Activated T-helper 1 cell treated with anti-CD3 and anti-CD28 coated beads, Interleukin-12 subunit alpha, Interleukin-12 subunit beta, Interleukin-2, Interleukin-4 antibody, amounts not matched to agents 30 ng/mL and 10 ng/mL and 1 ng/mL, durations not matched to agents 14 hours and 24 hours and 36 hours (primary cell): ENCODE measurements around the gene LILRA6. TPM values are rescaled to one million over a fixed set of nuclear protein-coding genes. Genes with fewer than 3 reads are reported as not detected.
"Not testable (repeated sequence)": the region's sequence is repeated elsewhere in the genome, so short reads cannot be mapped to it uniquely, and the experiment has no call there.

ENCODE experiments used
- DNase-seq: peaks from one replicate; pipeline ENCODE4 v3.0.0; 2021; ENCODE audit warnings: low spot score
- H3K27ac Mint-ChIP-seq: one replicate; pipeline ENCODE4 v1.8.0; 2021; ENCODE audit warnings: mild to moderate bottlenecking, mixed read lengths
- H3K27me3 Mint-ChIP-seq: one replicate; pipeline ENCODE4 v1.8.0; 2022; ENCODE audit warnings: mild to moderate bottlenecking, moderate library complexity, mixed read lengths; ENCODE audit not compliant: insufficient read depth
- H3K36me3 Mint-ChIP-seq: one replicate; pipeline ENCODE4 v1.8.0; 2021; ENCODE audit warnings: low read depth, mixed read lengths
- H3K4me1 Mint-ChIP-seq: one replicate; pipeline ENCODE4 v1.8.0; 2021; ENCODE audit warnings: low read depth, mixed read lengths
- H3K4me3 Mint-ChIP-seq: one replicate; pipeline ENCODE4 v1.8.0; 2021; ENCODE audit warnings: mild to moderate bottlenecking, moderate library complexity, mixed read lengths
- H3K9me3 Mint-ChIP-seq: one replicate; pipeline ENCODE4 v1.8.0; 2021; ENCODE audit warnings: mixed read lengths
- intact Hi-C: fragments of 100-400 bp; cut with micrococcal nuclease; formaldehyde crosslinking; loops from one replicate; pipeline ENCODE4 v1.15.1; 2024
- total RNA-seq: library from RNA; stranded (reverse); gene quantifications from 2 replicates; pipeline ENCODE4 v1.2.3, GENCODE V29; 2022

The LILRA6 gene
- total RNA-seq, 1 donor from 2014 or later = 0.36 TPM

DNA sequence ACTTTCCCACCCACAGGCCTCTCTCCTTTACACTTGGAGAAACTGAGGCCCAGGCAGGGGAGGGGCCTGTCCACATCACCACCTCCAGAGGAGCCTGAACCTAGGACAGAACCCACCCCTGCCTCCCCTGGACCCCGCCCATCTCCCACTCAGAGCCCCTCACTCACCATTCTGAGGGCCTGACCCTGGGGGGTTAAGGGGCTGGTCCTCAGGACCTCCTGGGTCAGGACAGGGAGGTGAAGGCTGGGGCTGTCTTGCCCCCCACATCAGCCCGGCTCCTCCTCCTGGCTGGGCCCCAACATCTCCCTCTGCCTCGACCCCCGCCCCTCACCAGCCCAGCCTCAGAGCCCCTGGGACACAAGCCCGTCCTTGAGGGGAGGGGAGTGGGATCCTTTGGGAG is 22.9 kb downstream of the LILRA6 start:
- intact Hi-C loops, H3K4me3 Mint-ChIP-seq, H3K27ac Mint-ChIP-seq, H3K9me3 Mint-ChIP-seq, H3K36me3 Mint-ChIP-seq, H3K27me3 Mint-ChIP-seq, DNase-seq: not testable (repeated sequence)
- peaks cover 10% of the 10 kb centered on the region for H3K4me1 Mint-ChIP-seq

DNA sequence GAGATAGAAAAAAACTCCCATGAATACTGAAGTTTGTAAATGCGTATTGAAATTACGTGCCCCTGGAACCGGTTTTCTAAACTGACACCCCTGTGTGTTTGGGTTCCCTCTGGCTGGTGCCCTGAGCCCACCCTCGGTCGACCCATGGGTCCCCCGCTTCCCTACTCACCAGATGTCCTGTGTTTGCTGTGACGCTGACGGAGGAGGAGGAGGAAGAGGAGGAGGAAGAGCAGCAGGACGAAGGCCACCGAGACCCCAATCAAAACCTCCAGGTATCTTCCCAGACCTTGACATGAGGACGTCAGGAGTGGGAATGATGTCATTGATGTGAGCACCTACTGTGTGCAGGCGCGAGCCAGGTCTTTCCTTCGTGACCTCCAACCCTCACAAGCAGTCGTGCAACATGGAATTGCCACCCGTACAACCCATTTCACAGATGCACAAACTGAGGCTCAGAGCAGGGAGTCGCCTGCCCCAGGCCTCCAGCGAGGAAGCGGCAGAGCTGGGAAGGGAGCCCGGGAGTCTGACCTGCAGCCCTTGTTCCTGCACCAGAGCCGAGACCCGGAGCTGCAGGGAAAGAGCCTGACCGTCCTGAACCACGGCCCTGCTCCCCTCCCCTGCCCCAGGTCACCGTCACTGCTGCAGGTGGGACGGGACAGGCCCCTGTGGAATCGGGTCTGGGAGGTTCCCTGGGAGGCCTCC is 23.5 kb downstream of the LILRA6 start:
- Mint-ChIP-seq H3K27ac (no peak overlapping the region), H3K4me3 (no peak overlapping the region), H3K27me3 (no peaks in the 10 kb centered on the region), H3K9me3 (no peaks in the 10 kb centered on the region), H3K4me1 (peaks cover 10% of the 10 kb centered on the region), H3K36me3 (peaks cover 11% of the 10 kb centered on the region)
- DNase-seq = no peak
- intact Hi-C loops = no loop called here

DNA sequence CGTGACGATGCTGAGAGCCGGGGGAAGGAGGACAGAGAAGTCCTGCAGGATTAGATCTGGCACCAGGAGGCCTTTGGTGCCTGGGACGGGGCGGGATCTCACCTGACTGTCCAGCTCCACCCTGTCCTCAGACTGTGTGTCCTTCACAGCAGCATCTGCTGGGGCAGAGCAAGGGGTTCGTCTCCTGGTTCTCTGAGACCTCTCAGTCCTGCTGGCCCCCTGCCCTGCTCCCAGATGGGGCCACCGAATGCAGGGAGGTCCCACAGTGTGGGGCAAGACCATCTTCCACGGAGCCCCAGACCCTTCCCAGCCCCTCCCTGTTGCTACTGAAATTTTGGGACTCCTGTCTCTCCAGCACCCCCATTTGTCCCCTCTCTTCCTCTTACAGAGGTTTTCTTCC is 24.3 kb downstream of the LILRA6 start:
- Mint-ChIP-seq H3K4me3 (no peak overlapping the region), H3K36me3 (peaks cover 13% of the 10 kb centered on the region), H3K4me1 (peaks cover 8% of the 10 kb centered on the region), H3K27ac (no peak overlapping the region), H3K27me3 (no peaks in the 10 kb centered on the region), H3K9me3 (no peaks in the 10 kb centered on the region)
- intact Hi-C loops = no loop called here
- DNase-seq = no peak

DNA sequence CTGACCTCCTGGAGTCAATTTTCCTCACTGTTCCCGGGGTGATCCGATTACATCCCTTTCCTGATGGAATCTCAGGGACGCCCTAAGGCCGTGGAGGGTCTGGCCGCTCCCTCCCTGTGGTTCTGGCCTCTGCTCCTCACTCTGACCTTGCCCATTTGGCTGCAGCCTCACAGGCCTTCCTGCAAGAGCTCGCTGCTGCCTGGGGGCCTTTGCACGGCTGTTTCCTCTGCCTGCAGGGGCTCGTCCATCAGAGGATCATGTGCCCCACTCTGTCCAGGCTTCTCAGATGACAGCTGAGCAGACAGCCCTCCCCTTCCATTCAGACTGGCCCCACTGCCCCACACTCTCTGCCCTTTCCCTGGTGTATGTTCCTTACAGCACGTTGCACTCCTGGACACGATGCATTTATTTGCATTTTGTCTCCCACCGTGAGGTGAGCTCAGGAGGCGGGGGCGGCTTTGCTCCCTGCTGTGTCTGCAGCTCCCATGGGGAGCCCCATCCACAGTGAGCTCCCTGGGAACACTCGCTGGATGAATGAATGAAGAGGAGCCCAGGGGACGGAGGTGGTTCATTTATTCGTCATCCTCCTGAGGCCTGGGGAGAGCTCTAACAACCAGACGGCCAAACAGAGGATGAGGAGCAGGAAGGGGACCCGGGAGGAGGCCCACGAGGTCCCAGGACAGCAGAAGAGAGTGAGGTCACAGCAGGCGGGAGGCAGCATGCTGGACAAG is 24.9 kb downstream of the LILRA6 start:
- intact Hi-C loops, H3K4me1 Mint-ChIP-seq, DNase-seq, H3K27me3 Mint-ChIP-seq, H3K4me3 Mint-ChIP-seq, H3K27ac Mint-ChIP-seq, H3K9me3 Mint-ChIP-seq: not testable (repeated sequence)
- H3K36me3 Mint-ChIP-seq = peaks cover 17% of the 10 kb centered on the region

DNA sequence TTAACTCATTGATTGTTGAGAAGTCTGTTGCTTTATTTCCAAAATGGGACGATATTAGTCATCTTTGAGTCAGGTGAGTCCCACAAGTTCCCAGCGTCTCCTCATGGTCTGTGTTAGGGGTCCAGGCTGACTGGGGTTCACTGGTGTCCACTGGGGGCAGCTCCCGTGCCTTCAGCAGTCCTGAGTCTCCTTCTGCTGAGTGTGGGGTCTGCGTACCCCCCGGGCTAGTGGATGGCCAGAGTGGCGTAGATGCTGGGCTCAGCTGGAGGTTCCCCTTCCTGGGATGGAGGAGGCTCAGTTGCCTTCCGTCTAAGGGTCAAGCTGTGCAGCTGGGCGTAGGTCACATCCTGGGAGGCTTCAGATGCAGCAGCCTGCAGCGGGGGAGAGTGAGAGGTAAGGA is 25.7 kb downstream of the LILRA6 start:
- Mint-ChIP-seq H3K27ac (no peak overlapping the region), H3K36me3 (peaks cover 18% of the 10 kb centered on the region), H3K9me3 (no peaks in the 10 kb centered on the region), H3K4me1 (no peaks in the 10 kb centered on the region), H3K4me3 (no peak overlapping the region), H3K27me3 (no peaks in the 10 kb centered on the region)
- intact Hi-C loops = no loop called here
- no peak for DNase-seq

DNA sequence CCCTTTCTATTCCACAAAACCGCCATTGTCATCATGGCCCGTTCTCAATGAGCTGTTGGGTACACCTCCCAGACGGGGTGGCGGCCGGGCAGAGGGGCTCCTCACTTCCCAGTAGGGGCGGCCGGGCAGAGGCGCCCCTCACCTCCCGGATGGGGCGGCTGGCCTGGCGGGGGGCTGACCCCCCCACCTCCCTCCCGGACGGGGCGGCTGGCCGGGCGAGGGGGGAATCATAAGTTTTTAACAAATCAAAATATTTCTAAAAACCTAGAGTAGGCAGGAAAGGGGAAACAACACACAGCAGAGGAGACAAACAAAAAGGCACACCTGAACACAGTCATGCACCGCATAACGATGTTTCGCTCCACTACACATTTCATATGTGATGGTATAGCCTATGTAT is 27.9 kb downstream of the LILRA6 start:
- DNase-seq, H3K27me3 Mint-ChIP-seq, H3K4me3 Mint-ChIP-seq, intact Hi-C loops, H3K27ac Mint-ChIP-seq, H3K9me3 Mint-ChIP-seq: not testable (repeated sequence)
- peaks cover 30% of the 10 kb centered on the region for H3K36me3 Mint-ChIP-seq
- H3K4me1 Mint-ChIP-seq = peaks cover 14% of the 10 kb centered on the region

DNA sequence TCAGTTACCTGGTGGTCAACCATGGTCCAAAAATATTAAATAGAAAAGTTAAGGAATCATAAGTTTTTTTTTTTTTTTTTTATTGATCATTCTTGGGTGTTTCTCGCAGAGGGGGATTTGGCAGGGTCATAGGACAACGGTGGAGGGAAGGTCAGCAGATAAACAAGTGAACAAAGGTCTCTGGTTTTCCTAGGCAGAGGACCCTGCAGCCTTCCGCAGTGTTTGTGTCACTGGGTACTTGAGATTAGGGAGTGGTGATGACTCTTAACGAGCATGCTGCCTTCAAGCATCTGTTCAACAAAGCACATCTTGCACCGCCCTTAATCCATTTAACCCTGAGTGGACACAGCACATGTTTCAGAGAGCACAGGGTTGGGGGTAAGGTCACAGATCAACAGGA is 28.4 kb downstream of the LILRA6 start:
- H3K27ac Mint-ChIP-seq, H3K4me3 Mint-ChIP-seq, H3K9me3 Mint-ChIP-seq, H3K27me3 Mint-ChIP-seq, intact Hi-C loops, DNase-seq: not testable (repeated sequence)
- peaks cover 30% of the 10 kb centered on the region for H3K36me3 Mint-ChIP-seq
- peaks cover 19% of the 10 kb centered on the region for H3K4me1 Mint-ChIP-seq

DNA sequence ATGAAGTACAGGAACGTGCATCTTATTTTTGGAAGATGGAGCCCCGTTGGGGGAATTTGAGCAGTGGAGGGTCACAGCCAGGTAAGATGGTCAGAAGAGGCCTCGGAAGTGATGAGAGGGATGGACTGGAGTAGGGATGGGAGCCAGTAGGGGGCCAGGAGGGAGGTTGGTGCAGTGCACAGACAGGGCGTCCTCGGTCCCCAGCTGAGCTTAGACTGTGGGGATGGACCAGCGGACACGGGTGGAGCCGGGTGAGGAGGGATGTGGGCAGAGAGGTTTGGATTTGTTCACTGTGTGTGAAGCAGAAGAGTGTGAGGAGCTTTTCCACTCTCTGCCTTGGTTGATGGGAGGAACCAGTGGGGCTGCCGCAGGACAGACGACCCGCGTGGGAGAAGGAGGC is 31.4 kb downstream of the LILRA6 start:
- peak overlapping the region; percentile 79 for H3K27ac Mint-ChIP-seq
- DNase-seq = no peak
- peaks cover 48% of the 10 kb centered on the region for H3K4me1 Mint-ChIP-seq
- peak overlapping the region; percentile 52 for H3K4me3 Mint-ChIP-seq
- H3K9me3 Mint-ChIP-seq = no peaks in the 10 kb centered on the region
- H3K36me3 Mint-ChIP-seq = peaks cover 45% of the 10 kb centered on the region
- intact Hi-C loops = loop anchor here (1.0 to 2.0 kb wide), 2 partner anchors 20 to 49 kb away; no protein-coding TSS in a partner anchor
- H3K27me3 Mint-ChIP-seq = no peaks in the 10 kb centered on the region

DNA sequence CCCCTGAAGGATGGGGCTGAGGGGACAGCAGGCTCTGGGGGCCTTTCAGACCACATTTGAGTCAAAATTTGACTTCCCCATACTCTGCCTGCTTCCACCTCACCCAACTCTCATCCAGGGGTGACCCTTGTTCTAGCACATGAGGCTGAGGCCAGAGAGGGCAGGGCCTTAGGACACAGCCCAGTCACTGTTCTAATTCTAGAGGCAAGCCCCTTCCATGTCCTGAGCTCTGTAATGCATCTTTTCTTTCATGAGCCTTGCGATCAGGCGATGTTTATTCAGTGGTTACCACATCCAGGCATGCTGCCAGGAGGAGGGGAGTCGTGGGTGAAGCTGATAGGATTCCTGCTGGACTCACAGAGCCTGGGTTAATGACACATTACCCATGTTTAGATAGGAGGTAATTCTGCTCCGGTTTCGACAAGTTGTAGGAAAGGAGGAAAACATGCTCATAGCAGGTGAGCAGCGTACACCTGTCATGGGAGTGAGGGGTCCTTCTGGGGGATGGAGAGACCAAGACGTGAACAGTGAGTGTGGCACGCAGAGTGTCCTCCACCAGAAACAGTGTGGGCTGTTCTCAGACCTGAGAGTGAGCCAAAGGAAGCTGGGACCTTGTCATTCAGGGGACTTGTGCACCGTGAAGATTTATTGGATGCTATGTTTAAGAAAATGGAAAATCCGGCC is 32.6 kb downstream of the LILRA6 start:
- Mint-ChIP-seq H3K27me3 (no peaks in the 10 kb centered on the region), H3K27ac (peak overlapping the region; percentile 79), H3K36me3 (peaks cover 56% of the 10 kb centered on the region), H3K4me3 (peak overlapping the region; percentile 3), H3K4me1 (peaks cover 61% of the 10 kb centered on the region), H3K9me3 (no peaks in the 10 kb centered on the region)
- no peak for DNase-seq
- intact Hi-C loops = loop anchor here (1.0 to 2.0 kb wide), 2 partner anchors 21 kb away; partner anchors contain the start of gene MBOAT7

DNA sequence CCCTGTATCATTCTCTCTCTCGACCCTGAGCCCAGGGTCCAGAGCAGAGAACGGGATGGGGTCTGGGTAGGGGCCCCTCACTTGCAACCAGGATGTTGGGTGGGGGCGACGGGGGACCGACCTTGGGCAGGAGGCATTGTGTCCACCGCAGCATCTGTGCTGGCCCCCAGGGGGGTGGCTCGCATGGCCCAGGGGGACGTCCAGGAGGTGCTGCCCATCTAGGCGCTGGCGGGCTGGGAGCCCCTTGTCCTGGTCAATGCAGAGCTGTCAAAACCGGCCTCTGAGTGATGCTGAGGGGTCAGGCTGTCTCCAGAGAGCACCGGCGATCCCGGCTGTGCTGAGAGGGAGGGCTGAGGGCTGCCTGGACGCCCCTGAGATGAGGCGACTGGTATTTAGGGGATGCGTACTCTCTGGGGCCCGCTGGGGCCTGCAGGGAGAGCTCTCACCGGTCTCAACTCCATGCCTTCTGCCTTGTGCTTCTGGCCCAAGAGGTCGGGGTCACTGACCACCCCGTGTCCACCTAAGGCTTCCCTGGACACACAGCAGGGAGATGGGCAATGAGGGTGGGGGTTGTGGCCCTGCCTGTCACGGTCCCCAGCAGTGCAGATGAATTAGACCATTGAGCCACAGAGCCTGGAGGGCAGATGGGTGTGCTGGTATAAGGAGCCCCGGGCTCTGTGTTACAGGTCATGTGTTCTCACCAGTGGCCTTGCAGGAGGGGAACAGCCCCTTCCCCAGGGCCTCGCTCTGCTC is 33.4 kb downstream of the LILRA6 start:
- intact Hi-C loops = no loop called here
- Mint-ChIP-seq H3K9me3 (no peaks in the 10 kb centered on the region), H3K27ac (peak overlapping the region; percentile 79), H3K4me3 (no peak overlapping the region), H3K36me3 (peaks cover 63% of the 10 kb centered on the region), H3K27me3 (no peaks in the 10 kb centered on the region), H3K4me1 (peaks cover 68% of the 10 kb centered on the region)
- no peak for DNase-seq

DNA sequence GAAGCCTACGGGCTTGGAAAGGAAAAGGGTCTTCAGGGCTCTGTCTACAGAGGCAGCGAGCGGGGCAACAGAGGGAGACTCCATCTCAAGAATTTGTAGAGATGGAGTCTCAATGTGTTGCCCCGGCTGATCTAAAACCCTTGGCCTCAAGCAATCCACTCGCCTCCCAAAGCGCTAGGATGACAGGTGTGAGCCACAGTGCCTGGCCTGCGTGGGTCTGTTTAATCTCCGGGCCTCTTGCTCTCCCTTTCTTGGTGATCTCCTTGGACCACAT is 33.9 kb downstream of the LILRA6 start:
- Mint-ChIP-seq H3K4me3 (peak overlapping the region; percentile 95), H3K27me3 (no peaks in the 10 kb centered on the region), H3K27ac (peak overlapping the region; percentile 95), H3K9me3 (no peaks in the 10 kb centered on the region), H3K4me1 (peaks cover 73% of the 10 kb centered on the region), H3K36me3 (peaks cover 67% of the 10 kb centered on the region)
- DNase-seq = no peak
- intact Hi-C loops = loop anchor here (1.0 kb wide), 2 partner anchors 8 to 48 kb away; partner anchors contain the start of gene RPS9

DNA sequence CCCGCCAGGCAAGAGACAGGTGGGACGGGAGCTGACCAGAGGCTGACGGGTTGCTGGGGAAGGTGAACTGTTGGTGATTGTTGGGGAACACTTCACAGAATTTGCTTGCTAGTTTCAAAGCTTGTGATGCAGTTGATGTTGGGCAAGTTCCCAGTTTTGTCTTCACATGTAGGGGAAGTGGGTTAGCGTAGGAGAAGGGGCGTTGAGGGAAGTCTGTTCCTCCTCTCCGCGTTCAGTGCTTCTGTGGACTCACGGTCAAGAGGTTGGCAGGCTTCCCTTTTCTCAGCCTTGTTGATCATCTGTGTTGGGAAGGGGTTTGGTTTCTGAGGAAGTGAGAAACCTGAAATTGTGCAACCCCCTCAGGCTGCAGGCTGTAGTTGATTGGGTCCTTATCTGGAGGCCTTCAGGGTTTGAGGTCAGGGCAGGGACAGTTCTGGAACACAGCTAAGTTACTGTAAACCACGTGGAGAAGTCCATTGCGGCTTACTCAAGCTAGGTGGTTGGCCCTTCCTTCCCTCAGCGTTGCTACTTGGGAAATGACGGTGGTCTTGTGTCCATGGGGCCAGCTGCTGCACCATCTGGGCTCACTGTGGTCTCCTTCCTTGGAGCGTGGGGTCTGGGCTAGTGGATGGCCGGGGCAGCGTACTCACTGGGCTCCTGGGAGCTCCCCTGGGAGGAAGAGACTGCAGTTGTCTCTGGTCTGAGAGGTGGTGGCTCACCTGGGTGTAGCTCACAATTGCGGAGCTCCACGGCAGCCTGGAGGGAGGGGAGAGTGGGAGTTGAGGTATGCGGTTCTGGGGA is 34.4 kb downstream of the LILRA6 start:
- H3K36me3 Mint-ChIP-seq = peaks cover 69% of the 10 kb centered on the region
- H3K4me1 Mint-ChIP-seq = peaks cover 79% of the 10 kb centered on the region
- no peak for DNase-seq
- peak overlapping the region; percentile 95 for H3K27ac Mint-ChIP-seq
- no peaks in the 10 kb centered on the region for H3K27me3 Mint-ChIP-seq
- H3K4me3 Mint-ChIP-seq = peak overlapping the region; percentile 95
- intact Hi-C loops = loop anchor here (1.0 kb wide), 2 partner anchors 8 to 48 kb away; partner anchors contain the start of gene RPS9
- H3K9me3 Mint-ChIP-seq = no peaks in the 10 kb centered on the region
